ENCODE measurements around the gene OLFML2B. TPM values are rescaled to one million over a fixed set of nuclear protein-coding genes. Genes with fewer than 3 reads are reported as not detected.

OLFML2B gene
- total and polyA plus RNA-seq, 2 of the 13 experiments (the other 11 are each of a cell fraction or from before 2014, with no cell fraction given): not detected

DNA sequence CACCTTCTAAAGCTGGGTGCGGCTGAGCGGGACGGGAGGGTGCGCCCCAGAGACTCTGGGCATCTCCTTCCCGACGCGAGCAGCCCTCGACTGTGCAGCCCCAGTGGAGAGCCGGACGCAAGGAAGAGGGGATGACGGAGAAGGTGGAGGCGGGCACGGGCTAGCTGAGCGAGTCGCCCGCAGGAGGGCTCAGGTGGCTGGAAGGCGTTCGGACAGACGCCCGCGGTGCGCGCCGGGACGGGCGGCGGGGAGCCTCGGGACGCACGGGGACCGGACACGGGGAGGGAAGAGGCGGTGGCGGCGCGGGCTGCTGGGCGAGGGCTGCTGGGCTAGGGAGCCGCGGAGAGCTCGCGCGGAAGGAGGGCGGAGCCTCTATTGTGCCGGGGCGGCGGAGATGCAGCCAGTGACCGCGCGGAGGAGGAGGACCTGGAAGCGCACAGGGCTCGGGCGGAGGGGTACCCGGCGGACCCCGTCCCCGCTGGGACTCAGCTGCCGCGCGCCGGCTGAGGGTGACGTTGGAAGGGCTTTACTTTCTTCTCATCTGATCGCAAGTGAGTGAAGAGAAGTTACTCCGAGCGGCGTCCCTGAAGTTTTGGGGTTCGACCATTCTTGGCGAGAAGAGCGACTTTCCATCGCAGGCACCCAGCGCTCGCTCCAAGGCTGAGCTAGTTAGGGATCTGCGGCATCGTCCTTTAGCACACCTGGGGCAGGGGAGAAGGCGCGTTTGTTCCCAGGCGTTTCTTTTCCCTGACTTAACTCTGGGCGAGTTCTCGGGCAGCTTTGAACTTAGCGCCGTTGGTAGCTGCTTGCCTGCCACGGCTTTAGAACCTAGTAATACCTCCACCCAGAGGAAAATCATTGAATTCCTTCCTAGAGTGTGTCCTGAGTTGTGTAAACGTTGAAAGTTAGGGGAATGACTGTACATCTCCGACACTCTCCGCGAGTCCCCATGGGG, at the start of gene OLFML2B (continued):
- TF ChIP-seq ZNF225 (CRISPR knock-in tag; IDR thresholded peaks at IDR 0.05): peak; percentile 42; the same call in 1 of the 2 replicates
- TF ChIP-seq, protein P1, sequence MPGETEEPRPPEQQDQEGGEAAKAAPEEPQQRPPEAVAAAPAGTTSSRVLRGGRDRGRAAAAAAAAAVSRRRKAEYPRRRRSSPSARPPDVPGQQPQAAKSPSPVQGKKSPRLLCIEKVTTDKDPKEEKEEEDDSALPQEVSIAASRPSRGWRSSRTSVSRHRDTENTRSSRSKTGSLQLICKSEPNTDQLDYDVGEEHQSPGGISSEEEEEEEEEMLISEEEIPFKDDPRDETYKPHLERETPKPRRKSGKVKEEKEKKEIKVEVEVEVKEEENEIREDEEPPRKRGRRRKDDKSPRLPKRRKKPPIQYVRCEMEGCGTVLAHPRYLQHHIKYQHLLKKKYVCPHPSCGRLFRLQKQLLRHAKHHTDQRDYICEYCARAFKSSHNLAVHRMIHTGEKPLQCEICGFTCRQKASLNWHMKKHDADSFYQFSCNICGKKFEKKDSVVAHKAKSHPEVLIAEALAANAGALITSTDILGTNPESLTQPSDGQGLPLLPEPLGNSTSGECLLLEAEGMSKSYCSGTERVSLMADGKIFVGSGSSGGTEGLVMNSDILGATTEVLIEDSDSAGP (CRISPR knock-in tag; IDR thresholded peaks at IDR 0.05; ENCODE audit: borderline replicate concordance): peak; percentile 46; the same call in 1 of the 2 replicates
- TF ChIP-seq RAD21 (CRISPR knock-in tag; IDR thresholded peaks at IDR 0.05): 0 out of 2 replicates have a peak, but pooled peaks have one; percentile 3
- no peak for TF ChIP-seq ZBTB38 (CRISPR knock-in tag; IDR thresholded peaks at IDR 0.05)
- peak; percentile 28 for TF ChIP-seq STAG1 (CRISPR knock-in tag; IDR thresholded peaks at IDR 0.05)
- TF ChIP-seq, protein P2, sequence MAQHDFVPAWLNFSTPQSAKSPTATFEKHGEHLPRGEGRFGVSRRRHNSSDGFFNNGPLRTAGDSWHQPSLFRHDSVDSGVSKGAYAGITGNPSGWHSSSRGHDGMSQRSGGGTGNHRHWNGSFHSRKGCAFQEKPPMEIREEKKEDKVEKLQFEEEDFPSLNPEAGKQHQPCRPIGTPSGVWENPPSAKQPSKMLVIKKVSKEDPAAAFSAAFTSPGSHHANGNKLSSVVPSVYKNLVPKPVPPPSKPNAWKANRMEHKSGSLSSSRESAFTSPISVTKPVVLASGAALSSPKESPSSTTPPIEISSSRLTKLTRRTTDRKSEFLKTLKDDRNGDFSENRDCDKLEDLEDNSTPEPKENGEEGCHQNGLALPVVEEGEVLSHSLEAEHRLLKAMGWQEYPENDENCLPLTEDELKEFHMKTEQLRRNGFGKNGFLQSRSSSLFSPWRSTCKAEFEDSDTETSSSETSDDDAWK (CRISPR knock-in tag; IDR thresholded peaks at IDR 0.05): no peak
- TF ChIP-seq SNAPC5 (CRISPR knock-in tag; IDR thresholded peaks at IDR 0.05; ENCODE audit: borderline replicate concordance): no peak
- no peak for TF ChIP-seq GABPA (IDR thresholded peaks at IDR 0.05; ENCODE audit: low read depth, low read length)
- no peak for TF ChIP-seq GABPA (CRISPR knock-in tag; IDR thresholded peaks at IDR 0.05; ENCODE audit: low read depth)
- TF ChIP-seq SMARCC2 (IDR thresholded peaks at IDR 0.05): no peak
- TF ChIP-seq ISL2 (CRISPR knock-in tag; IDR thresholded peaks at IDR 0.05): peak; percentile 24; the same call in 1 of the 2 replicates
- peak; percentile 31; the same call in 1 of the 2 replicates for TF ChIP-seq ZNF263 (CRISPR knock-in tag; IDR thresholded peaks at IDR 0.05)
- TF ChIP-seq, protein P3, sequence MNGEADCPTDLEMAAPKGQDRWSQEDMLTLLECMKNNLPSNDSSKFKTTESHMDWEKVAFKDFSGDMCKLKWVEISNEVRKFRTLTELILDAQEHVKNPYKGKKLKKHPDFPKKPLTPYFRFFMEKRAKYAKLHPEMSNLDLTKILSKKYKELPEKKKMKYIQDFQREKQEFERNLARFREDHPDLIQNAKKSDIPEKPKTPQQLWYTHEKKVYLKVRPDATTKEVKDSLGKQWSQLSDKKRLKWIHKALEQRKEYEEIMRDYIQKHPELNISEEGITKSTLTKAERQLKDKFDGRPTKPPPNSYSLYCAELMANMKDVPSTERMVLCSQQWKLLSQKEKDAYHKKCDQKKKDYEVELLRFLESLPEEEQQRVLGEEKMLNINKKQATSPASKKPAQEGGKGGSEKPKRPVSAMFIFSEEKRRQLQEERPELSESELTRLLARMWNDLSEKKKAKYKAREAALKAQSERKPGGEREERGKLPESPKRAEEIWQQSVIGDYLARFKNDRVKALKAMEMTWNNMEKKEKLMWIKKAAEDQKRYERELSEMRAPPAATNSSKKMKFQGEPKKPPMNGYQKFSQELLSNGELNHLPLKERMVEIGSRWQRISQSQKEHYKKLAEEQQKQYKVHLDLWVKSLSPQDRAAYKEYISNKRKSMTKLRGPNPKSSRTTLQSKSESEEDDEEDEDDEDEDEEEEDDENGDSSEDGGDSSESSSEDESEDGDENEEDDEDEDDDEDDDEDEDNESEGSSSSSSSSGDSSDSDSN (CRISPR knock-in tag; IDR thresholded peaks at IDR 0.05): peak; percentile 73
- TF ChIP-seq ZNF800 (CRISPR knock-in tag; IDR thresholded peaks at IDR 0.05): peak; percentile 97
- TF ChIP-seq NRL (CRISPR knock-in tag; IDR thresholded peaks at IDR 0.05; ENCODE audit: borderline replicate concordance): no peak
- TF ChIP-seq HNRNPLL (IDR thresholded peaks at IDR 0.05; ENCODE audit: low read depth, low read length, poor library complexity, severe bottlenecking): peak; percentile 44
- no peak for TF ChIP-seq ATF7 (IDR thresholded peaks at IDR 0.05)
- TF ChIP-seq ATF7 (CRISPR knock-in tag; IDR thresholded peaks at IDR 0.05): no peak
- no peak for TF ChIP-seq RORA (CRISPR knock-in tag; IDR thresholded peaks at IDR 0.05)
